MM.1S (cell line): ENCODE data around the gene NPC1.
"Not testable (repeated sequence)": the region's sequence is repeated elsewhere in the genome, so short reads cannot be mapped to it uniquely, and the experiment has no call there.

ENCODE experiments used
- DNase-seq: peaks from one replicate; pipeline ENCODE4 v3.0.0-alpha.2; 2015
- H2AFZ ChIP-seq: fragments of 300-600 bp; sonication (generic); 2 replicates; pipeline ENCODE4 v1.6.0; 2016; ENCODE audit warnings: antibody characterized with exemption, low read length
- H3F3A ChIP-seq: fragments of 300-600 bp; sonication (generic); 2 replicates; pipeline ENCODE4 v1.6.1; 2016; ENCODE audit warnings: mild to moderate bottlenecking, antibody characterized with exemption, low read length, moderate library complexity, mixed read lengths; ENCODE audit not compliant: insufficient read depth
- H3K27ac ChIP-seq: fragments of 300-600 bp; sonication (generic); 2 replicates; pipeline ENCODE4 v1.5.1; 2016; ENCODE audit warnings: mild to moderate bottlenecking, low read length
- H3K27me3 ChIP-seq: fragments of 300-600 bp; sonication (generic); replicated peaks from 2 replicates; pipeline ENCODE4 v1.6.0; 2016; ENCODE audit warnings: low read length; ENCODE audit not compliant: insufficient read depth
- H3K36me3 ChIP-seq: fragments of 300-600 bp; sonication (generic); replicated peaks from 2 replicates; pipeline ENCODE4 v1.6.1; 2016; ENCODE audit warnings: mild to moderate bottlenecking, low read length, mixed read lengths; ENCODE audit not compliant: insufficient read depth
- H3K4me1 ChIP-seq: fragments of 300-600 bp; sonication (generic); 2 replicates; pipeline ENCODE4 v1.6.1; 2016; ENCODE audit warnings: low read length, mixed read lengths
- H3K4me2 ChIP-seq: fragments of 300-600 bp; sonication (generic); 2 replicates; pipeline ENCODE4 v1.6.0; 2016; ENCODE audit warnings: low read depth, low read length
- H3K4me3 ChIP-seq: fragments of 300-600 bp; sonication (generic); 2 replicates; pipeline ENCODE4 v1.5.1; 2016; ENCODE audit warnings: low read length, mixed read lengths
- H3K79me2 ChIP-seq: fragments of 300-600 bp; sonication (generic); 2 replicates; pipeline ENCODE4 v1.6.1; 2016; ENCODE audit warnings: mixed run types, low read length, mixed read lengths
- H3K9ac ChIP-seq: fragments of 300-600 bp; sonication (generic); 2 replicates; pipeline ENCODE4 v1.6.1; 2016; ENCODE audit warnings: low read length, mixed read lengths
- H3K9me2 ChIP-seq: fragments of 300-600 bp; sonication (generic); replicated peaks from 2 replicates; pipeline ENCODE4 v1.6.1; 2016; ENCODE audit warnings: mild to moderate bottlenecking, low read length, mixed read lengths; ENCODE audit not compliant: insufficient read depth
- H3K9me3 ChIP-seq: fragments of 300-600 bp; sonication (generic); replicated peaks from 2 replicates; pipeline ENCODE4 v1.6.1; 2016; ENCODE audit warnings: mild to moderate bottlenecking, low read length, mixed read lengths; ENCODE audit not compliant: insufficient read depth
- H4K20me1 ChIP-seq: fragments of 300-600 bp; sonication (generic); 2 replicates; pipeline ENCODE4 v1.6.1; 2016; ENCODE audit warnings: mild to moderate bottlenecking, low read length, moderate library complexity, mixed read lengths; ENCODE audit not compliant: insufficient read depth
- EZH2 ChIP-seq: fragments of 300-600 bp; sonication (generic); optimal IDR thresholded peaks from 2 replicates; pipeline ENCODE3; 2017; ENCODE audit warnings: low read depth, mild to moderate bottlenecking, antibody characterized with exemption, low read length, mixed read lengths
- EZH2phosphoT487 ChIP-seq: fragments of 300-600 bp; sonication (generic); IDR thresholded peaks from 2 replicates; pipeline ENCODE4 v1.6.1; 2018; ENCODE audit warnings: antibody characterized with exemption, low read length
- TF ChIP-seq, protein P1 (sequence below): fragments of 300-600 bp; sonication (generic); IDR thresholded peaks from 2 replicates; pipeline ENCODE4 v1.5.1; 2016; ENCODE audit warnings: antibody characterized with exemption, low read length, mixed read lengths

Gene NPC1

DNA sequence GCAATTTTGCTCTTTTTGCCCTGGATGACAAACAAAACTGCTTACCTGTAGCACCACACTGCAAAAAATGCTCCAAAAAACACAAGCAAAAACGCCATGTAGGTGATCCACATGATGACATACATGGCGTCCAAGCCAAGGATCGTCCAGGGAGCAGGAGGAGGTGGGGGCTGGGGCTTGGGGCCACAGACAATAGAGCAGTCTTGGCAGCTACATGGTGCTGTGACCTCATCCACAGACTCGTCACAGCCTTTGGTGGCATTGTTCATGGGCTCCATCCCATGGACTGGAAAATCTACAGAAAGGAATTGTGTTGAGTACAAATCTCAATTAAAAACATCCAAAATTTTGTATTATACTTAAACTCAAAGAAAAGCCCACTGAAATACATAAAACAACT, 26.1 kb downstream of the NPC1 start:
- Histone ChIP-seq H3K9me2 (no peaks in the 10 kb centered on the region), H3K9me3 (no peaks in the 10 kb centered on the region), H3K79me2 (no peaks in the 10 kb centered on the region), H3F3A (no peaks in the 10 kb centered on the region), H3K27ac (no peak overlapping the region), H4K20me1 (no peaks in the 10 kb centered on the region), H3K9ac (no peak overlapping the region), H2AFZ (no peak overlapping the region), H3K4me2 (no peak overlapping the region), H3K4me3 (no peak overlapping the region), H3K36me3 (no peaks in the 10 kb centered on the region), H3K4me1 (no peaks in the 10 kb centered on the region), H3K27me3 (no peaks in the 10 kb centered on the region)
- TF ChIP-seq, protein P1, sequence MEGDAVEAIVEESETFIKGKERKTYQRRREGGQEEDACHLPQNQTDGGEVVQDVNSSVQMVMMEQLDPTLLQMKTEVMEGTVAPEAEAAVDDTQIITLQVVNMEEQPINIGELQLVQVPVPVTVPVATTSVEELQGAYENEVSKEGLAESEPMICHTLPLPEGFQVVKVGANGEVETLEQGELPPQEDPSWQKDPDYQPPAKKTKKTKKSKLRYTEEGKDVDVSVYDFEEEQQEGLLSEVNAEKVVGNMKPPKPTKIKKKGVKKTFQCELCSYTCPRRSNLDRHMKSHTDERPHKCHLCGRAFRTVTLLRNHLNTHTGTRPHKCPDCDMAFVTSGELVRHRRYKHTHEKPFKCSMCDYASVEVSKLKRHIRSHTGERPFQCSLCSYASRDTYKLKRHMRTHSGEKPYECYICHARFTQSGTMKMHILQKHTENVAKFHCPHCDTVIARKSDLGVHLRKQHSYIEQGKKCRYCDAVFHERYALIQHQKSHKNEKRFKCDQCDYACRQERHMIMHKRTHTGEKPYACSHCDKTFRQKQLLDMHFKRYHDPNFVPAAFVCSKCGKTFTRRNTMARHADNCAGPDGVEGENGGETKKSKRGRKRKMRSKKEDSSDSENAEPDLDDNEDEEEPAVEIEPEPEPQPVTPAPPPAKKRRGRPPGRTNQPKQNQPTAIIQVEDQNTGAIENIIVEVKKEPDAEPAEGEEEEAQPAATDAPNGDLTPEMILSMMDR = no peak
- DNase-seq = no peak

GRCh38 chr18:23557511-23557910, 28.8 kb downstream of the NPC1 start:
- DNase-seq, H3K4me2 ChIP-seq, H3K9ac ChIP-seq, H2AFZ ChIP-seq, H3F3A ChIP-seq, H3K9me2 ChIP-seq, H3K79me2 ChIP-seq, H3K4me3 ChIP-seq, H3K27me3 ChIP-seq, H3K9me3 ChIP-seq, H4K20me1 ChIP-seq, H3K4me1 ChIP-seq, H3K27ac ChIP-seq, H3K36me3 ChIP-seq: not testable (repeated sequence)

DNA sequence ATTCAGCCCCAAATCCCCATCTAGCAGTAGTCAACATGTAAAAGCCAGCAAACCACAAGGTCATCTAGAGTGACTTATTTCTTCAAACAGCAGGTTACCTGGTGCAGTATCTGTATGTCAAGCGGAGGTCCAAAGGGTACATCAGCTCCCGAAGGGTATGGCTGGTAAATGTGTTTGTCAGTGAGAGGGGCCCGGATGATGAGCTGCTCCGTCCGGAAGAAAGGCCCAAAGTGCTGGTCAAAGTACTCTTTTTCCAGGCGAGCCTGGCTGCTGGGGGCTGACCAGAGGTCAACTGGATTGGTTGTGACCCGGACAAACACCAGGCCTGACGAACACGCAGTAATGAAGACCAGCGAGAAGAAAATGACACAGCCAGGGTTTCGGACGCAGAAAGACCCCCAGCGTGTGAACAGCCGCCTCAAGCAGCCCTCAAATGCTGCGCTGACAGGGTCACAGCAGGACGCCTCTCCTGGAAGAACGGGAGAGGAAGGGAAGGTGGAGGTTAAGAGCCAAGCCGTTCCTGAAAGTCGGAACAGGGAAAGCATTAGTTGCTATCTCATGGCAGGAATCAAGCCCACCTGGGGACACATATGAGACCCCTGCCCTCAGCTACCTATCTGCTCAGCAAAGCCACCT, 30.0 kb downstream of the NPC1 start:
- H3K4me2 ChIP-seq = no peak overlapping the region
- no peak overlapping the region for H3K9ac ChIP-seq
- no peaks in the 10 kb centered on the region for H3K27me3 ChIP-seq

DNA sequence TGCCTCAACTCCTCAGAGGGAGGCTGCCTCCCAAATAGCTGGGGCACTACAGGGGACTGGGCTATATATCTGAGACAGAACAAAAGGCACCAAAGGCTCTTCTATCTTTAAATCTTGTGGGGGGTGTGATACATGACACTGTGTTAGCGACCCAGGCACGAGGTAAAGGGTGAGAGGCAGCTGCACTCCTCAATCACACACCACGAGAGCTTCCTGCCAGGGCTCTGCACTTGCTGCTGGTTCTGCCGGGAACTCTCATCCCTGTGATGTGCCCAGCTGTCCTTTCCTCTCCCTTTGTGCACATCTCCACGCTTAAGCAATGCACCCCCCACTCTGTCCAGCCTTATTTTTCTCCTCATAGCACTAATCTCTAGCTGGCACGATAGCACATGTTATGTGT, 32.4 kb downstream of the NPC1 start:
- Histone ChIP-seq H3K9ac (no peak overlapping the region), H3F3A (no peaks in the 10 kb centered on the region), H3K36me3 (no peaks in the 10 kb centered on the region), H3K4me3 (no peak overlapping the region), H4K20me1 (no peaks in the 10 kb centered on the region), H3K27ac (no peak overlapping the region), H3K79me2 (no peaks in the 10 kb centered on the region), H3K27me3 (no peaks in the 10 kb centered on the region), H3K9me3 (no peaks in the 10 kb centered on the region), H3K4me1 (no peaks in the 10 kb centered on the region), H3K9me2 (no peaks in the 10 kb centered on the region), H3K4me2 (no peak overlapping the region), H2AFZ (no peak overlapping the region)
- DNase-seq = no peak
- TF ChIP-seq, protein P1 = no peak
- no peak for TF ChIP-seq EZH2phosphoT487
- no peak for TF ChIP-seq EZH2

More for the DNA sequence above, 30.0 kb downstream of the NPC1 start:
- H3K36me3 ChIP-seq = no peaks in the 10 kb centered on the region
- H3K79me2 ChIP-seq = no peaks in the 10 kb centered on the region
- H3K9me2 ChIP-seq = no peaks in the 10 kb centered on the region
- TF ChIP-seq EZH2phosphoT487 = no peak
- TF ChIP-seq EZH2 = no peak
- TF ChIP-seq, protein P1 = no peak
- H3K4me1 ChIP-seq = no peaks in the 10 kb centered on the region
- no peak overlapping the region for H3K27ac ChIP-seq
- no peaks in the 10 kb centered on the region for H3F3A ChIP-seq
- H3K9me3 ChIP-seq = no peaks in the 10 kb centered on the region
- H4K20me1 ChIP-seq = no peaks in the 10 kb centered on the region
- DNase-seq = no peak
- no peak overlapping the region for H2AFZ ChIP-seq
- no peak overlapping the region for H3K4me3 ChIP-seq
